NAMALWA (cell line): ENCODE results near the gene DHPS.

ENCODE experiments used
- DNase-seq: peaks from one replicate; pipeline ENCODE4 v3.0.0-alpha.2; 2015; ENCODE audit warnings: low spot score

Gene DHPS

GRCh38 chr19:12675399-12675798 lies 6.3 kb downstream of the DHPS start:
- no peak for DNase-seq

- DNase-seq: no peak
Observed at GRCh38 chr19:12672744-12673143, 8.9 kb downstream of the DHPS start.

GRCh38 chr19:12670159-12670928 lies 11.3 kb downstream of the DHPS start:
- DNase-seq: no peak

- DNase-seq: peak; percentile 84
Observed at GRCh38 chr19:12669270-12670158, 12.2 kb downstream of the DHPS start.

GRCh38 chr19:12668932-12669269 lies 12.8 kb downstream of the DHPS start:
- peak; percentile 73 for DNase-seq

- DNase-seq: no peak
Observed at GRCh38 chr19:12668346-12668745, 13.3 kb downstream of the DHPS start.

GRCh38 chr19:12667731-12668302 lies 13.9 kb downstream of the DHPS start:
- DNase-seq: peak; percentile 29

GRCh38 chr19:12666265-12667048 lies 15.2 kb downstream of the DHPS start, which contains the start of the genes MAN2B1 and WDR83:
MAN2B1 (minus strand) TSS chr19:12666742; CDS start chr19:12666701, 41 bp downstream.
WDR83 (plus strand) TSS chr19:12666807; CDS start chr19:12669791, 2,984 bp downstream.
- DNase-seq: peak; percentile 87

GRCh38 chr19:12665671-12666264 lies 15.9 kb downstream of the DHPS start:
- DNase-seq: peak; percentile 76

GRCh38 chr19:12665281-12665573 lies 16.5 kb downstream of the DHPS start:
- peak; percentile 95 for DNase-seq

- DNase-seq: peak; percentile 47
Observed at GRCh38 chr19:12664406-12665280, 17.0 kb downstream of the DHPS start.

- DNase-seq: no peak
Observed at GRCh38 chr19:12660980-12661379, 20.7 kb downstream of the DHPS start.

- DNase-seq: no peak
Observed at GRCh38 chr19:12657966-12658365, 23.7 kb downstream of the DHPS start.

- DNase-seq: peak; percentile 34
Observed at GRCh38 chr19:12656899-12657571, 24.6 kb downstream of the DHPS start.

- no peak for DNase-seq
Observed at GRCh38 chr19:12655546-12655945, 26.1 kb downstream of the DHPS start.

GRCh38 chr19:12652219-12652618 lies 29.5 kb downstream of the DHPS start:
- DNase-seq: no peak

GRCh38 chr19:12649941-12650340 lies 31.7 kb downstream of the DHPS start:
- no peak for DNase-seq

GRCh38 chr19:12648088-12648487 lies 33.6 kb downstream of the DHPS start:
- DNase-seq: no peak

GRCh38 chr19:12647490-12648071 lies 34.1 kb downstream of the DHPS start:
- peak; percentile 45 for DNase-seq

GRCh38 chr19:12647047-12647446 lies 34.6 kb downstream of the DHPS start:
- no peak for DNase-seq
